ENCODE results near the gene MAP3K2. TPM values are rescaled to one million over a fixed set of nuclear protein-coding genes. Genes with fewer than 3 reads are reported as not detected.

Gene MAP3K2
- total and polyA plus RNA-seq, 8 donors = 4.2 to 37.6 (median 22.6) TPM

DNA sequence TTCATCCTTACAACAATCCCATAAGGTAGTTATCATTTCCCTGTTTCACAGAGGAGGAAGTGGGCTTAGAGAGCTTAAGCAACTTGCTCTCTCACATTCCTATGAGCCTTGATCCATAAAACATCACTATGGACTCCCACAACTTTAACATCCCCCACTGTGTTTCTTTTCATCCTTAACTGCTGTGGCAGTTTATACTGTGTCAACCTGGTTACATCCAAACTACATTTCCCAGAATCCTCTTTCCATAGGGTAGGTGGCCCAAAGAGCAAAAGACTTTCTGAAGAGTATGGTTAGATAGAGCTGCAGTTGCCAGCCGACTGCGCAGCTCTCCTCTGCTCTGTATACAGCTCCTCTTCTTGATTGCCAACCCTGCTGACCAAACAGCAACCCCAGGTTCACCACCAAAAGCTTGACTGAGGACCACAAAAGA, 22.5 kb downstream of the MAP3K2 start:
- H3K27me3 ChIP-seq = no peaks in the 10 kb centered on the region
- H3K27ac ChIP-seq = no peak overlapping the region
- TF ChIP-seq, protein P1, sequence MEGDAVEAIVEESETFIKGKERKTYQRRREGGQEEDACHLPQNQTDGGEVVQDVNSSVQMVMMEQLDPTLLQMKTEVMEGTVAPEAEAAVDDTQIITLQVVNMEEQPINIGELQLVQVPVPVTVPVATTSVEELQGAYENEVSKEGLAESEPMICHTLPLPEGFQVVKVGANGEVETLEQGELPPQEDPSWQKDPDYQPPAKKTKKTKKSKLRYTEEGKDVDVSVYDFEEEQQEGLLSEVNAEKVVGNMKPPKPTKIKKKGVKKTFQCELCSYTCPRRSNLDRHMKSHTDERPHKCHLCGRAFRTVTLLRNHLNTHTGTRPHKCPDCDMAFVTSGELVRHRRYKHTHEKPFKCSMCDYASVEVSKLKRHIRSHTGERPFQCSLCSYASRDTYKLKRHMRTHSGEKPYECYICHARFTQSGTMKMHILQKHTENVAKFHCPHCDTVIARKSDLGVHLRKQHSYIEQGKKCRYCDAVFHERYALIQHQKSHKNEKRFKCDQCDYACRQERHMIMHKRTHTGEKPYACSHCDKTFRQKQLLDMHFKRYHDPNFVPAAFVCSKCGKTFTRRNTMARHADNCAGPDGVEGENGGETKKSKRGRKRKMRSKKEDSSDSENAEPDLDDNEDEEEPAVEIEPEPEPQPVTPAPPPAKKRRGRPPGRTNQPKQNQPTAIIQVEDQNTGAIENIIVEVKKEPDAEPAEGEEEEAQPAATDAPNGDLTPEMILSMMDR (IDR thresholded peaks at IDR 0.05) = no peak
- no peak overlapping the region for H3K4me3 ChIP-seq
- no peak for DNase-seq
- 80 to 83% methylated on average over 2 of the region's 2 CpGs for WGBS, 2 donors
- H3K4me1 ChIP-seq = peaks cover 3 to 9% (median 5%) of the 10 kb centered on the region in 3 donors
- intact Hi-C loops (cut with DNase I) = no loop called here
- peak in 2 of 4 donors; percentile 23 to 32 for ATAC-seq
- no peak for FAIRE-seq
- no peaks in the 10 kb centered on the region for H3K36me3 ChIP-seq
- H3K9me3 ChIP-seq = no peaks in the 10 kb centered on the region

DNA sequence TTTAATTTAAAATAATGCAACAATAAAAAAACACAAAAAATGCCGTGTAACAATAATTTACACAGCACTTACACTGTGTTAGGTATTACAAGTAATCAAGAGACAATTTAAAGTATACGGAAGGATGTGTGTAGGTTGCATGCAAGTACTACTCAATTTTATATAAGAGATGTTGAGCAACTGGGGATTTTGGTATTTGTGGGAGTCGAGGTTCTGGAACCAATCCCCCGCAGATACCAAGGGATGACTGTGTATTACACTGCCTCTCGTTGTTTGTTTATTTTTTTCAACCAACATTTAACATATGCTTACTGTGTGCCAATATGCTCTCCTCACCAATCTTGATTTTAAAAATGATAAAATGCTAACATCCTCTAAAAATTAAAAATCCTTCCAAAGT, 24.8 kb downstream of the MAP3K2 start:
- TF ChIP-seq, protein P1 (IDR thresholded peaks at IDR 0.05) = no peak

DNA sequence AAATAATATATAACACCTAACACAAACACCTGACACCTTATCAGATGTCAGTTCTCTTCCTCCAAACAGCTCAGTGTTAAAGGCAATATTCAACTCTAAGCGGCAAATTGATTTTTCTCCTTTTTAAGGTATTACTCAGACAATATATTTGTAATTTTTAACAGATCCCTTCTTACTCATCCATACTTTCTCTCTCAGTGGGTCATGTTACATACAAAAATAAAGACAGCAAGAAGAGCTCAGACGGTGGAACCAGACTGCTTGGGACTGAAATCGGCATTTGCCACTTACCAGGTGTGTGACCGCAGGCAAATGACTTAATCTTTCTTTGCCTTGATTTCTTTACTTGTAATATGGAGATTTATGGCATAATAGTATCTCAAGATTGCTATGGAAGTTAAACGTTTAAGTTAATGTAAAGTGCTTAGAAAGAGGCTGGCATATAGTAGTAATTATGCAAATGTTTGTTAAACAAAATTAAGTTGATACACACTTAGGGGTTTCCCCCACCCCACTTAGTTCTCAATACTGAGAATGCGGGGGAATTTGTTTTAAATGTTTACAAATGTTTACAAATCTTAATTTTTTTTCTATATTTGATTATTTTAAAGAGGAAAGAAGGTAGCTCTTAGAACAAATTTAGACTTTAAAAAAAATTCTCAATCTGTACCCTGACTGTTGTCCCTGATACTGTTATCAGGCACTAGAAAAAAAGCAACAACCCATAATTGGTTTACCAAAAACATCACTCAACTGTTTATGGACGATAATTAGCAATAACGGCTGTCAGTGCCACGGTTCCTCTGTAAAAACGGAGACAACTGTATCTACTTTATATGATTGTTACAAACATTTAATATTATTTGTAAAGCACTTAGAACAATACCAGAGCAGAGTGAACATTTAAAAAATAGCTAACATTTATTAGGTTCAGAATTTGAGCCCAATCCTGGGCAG, 25.6 kb downstream of the MAP3K2 start:
- ATAC-seq (no peak), FAIRE-seq (no peak), DNase-seq (no peak)
- Histone ChIP-seq H3K9me3 (no peaks in the 10 kb centered on the region), H3K4me1 (peaks cover 3 to 9% (median 5%) of the 10 kb centered on the region in 3 donors), H3K27ac (no peak overlapping the region), H3K27me3 (no peaks in the 10 kb centered on the region), H3K36me3 (no peaks in the 10 kb centered on the region), H3K4me3 (no peak overlapping the region)
- intact Hi-C loops (cut with DNase I) = no loop called here
- 76% methylated on average over 10 of the region's 10 CpGs for WGBS, 2 donors
- TF ChIP-seq, protein P1 (IDR thresholded peaks at IDR 0.05) = no peak

More for the DNA sequence above, 24.8 kb downstream of the MAP3K2 start:
- intact Hi-C loops (cut with DNase I) = no loop called here
- no peak overlapping the region for H3K4me3 ChIP-seq
- H3K27ac ChIP-seq = no peak overlapping the region
- ATAC-seq = no peak
- H3K27me3 ChIP-seq = no peaks in the 10 kb centered on the region
- 81% methylated on average over 5 of the region's 5 CpGs for WGBS, 2 donors
- FAIRE-seq = no peak
- no peaks in the 10 kb centered on the region for H3K9me3 ChIP-seq
- no peak for DNase-seq
- no peaks in the 10 kb centered on the region for H3K36me3 ChIP-seq
- peaks cover 3 to 9% (median 5%) of the 10 kb centered on the region in 3 donors for H3K4me1 ChIP-seq

DNA sequence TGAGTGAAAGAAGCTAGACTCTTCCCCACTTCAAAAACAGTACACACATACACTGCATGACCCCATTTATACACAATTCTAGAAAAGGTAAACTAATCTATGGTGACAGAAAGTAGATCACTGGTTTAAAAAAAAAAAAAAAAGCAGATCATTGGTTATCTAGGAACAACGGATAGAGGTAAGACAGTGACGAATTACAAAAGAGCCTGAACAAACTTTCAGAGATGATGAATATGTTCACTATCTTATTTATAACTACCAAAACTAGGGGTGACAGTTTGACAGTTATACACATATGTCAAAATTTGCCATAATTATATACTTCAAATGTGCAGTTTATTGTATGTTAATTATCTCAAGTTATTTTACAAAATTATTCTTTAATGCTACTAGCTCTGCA, 27.5 kb downstream of the MAP3K2 start:
- DNase-seq = no peak
- WGBS, 2 donors = 49 to 57% methylated on average over 2 of the region's 2 CpGs
- ATAC-seq = no peak

More for the DNA sequence above, 27.5 kb downstream of the MAP3K2 start:
- FAIRE-seq = no peak
- intact Hi-C loops (cut with DNase I) = no loop called here
- Histone ChIP-seq H3K9me3 (no peaks in the 10 kb centered on the region), H3K4me3 (no peak overlapping the region), H3K36me3 (no peaks in the 10 kb centered on the region), H3K27ac (no peak overlapping the region), H3K27me3 (no peaks in the 10 kb centered on the region), H3K4me1 (peaks cover 0 to 5% (median 0%) of the 10 kb centered on the region in 3 donors)
- TF ChIP-seq, protein P1 (IDR thresholded peaks at IDR 0.05) = no peak

All from pancreas (tissue), 10 donors.